Measurements from ENCODE around the gene DLG2.

- TF ChIP-seq, protein P1, sequence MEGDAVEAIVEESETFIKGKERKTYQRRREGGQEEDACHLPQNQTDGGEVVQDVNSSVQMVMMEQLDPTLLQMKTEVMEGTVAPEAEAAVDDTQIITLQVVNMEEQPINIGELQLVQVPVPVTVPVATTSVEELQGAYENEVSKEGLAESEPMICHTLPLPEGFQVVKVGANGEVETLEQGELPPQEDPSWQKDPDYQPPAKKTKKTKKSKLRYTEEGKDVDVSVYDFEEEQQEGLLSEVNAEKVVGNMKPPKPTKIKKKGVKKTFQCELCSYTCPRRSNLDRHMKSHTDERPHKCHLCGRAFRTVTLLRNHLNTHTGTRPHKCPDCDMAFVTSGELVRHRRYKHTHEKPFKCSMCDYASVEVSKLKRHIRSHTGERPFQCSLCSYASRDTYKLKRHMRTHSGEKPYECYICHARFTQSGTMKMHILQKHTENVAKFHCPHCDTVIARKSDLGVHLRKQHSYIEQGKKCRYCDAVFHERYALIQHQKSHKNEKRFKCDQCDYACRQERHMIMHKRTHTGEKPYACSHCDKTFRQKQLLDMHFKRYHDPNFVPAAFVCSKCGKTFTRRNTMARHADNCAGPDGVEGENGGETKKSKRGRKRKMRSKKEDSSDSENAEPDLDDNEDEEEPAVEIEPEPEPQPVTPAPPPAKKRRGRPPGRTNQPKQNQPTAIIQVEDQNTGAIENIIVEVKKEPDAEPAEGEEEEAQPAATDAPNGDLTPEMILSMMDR (IDR thresholded peaks at IDR 0.05), result no peak
- no peak for TF ChIP-seq POLR2A (IDR thresholded peaks at IDR 0.05)
- no peak for TF ChIP-seq POLR2AphosphoS5 (IDR thresholded peaks at IDR 0.05)
Measured at GRCh38 chr11:84804041-84804440, 823.1 kb downstream of the DLG2 start.
